HL-60 (cell line): ENCODE results near the gene TAS2R31.
"Not testable (repeated sequence)": the region's sequence is repeated elsewhere in the genome, so short reads cannot be mapped to it uniquely, and the experiment has no call there.

ENCODE experiments used
- DNase-seq, 2 experiments: peaks; one replicate each; pipeline ENCODE4 v3.0.0-alpha.2; 2010 to 2020; ENCODE audit warnings: low read depth in 1 of 2, low spot score in 1 of 2
- H3K27ac ChIP-seq: fragments of 250-450 bp; sonication (Bioruptor Pico); replicated peaks from 2 replicates; pipeline ENCODE4 v1.5.1; 2020; ENCODE audit warnings: mild to moderate bottlenecking, moderate library complexity
- H3K27me3 ChIP-seq: fragments of 250-450 bp; sonication (Bioruptor Pico); 2 replicates; pipeline ENCODE4 v1.5.1; 2021; ENCODE audit warnings: mild to moderate bottlenecking, moderate library complexity; ENCODE audit not compliant: insufficient read depth, poor library complexity, severe bottlenecking
- H3K4me3 ChIP-seq: replicated peaks from 2 replicates; pipeline ENCODE4 v1.5.1; 2011; ENCODE audit warnings: mild to moderate bottlenecking, control low read depth, low read length; ENCODE audit not compliant: insufficient read depth
- CTCF ChIP-seq: IDR thresholded peaks from one replicate; pipeline ENCODE4 v1.5.1; 2011; ENCODE audit warnings: low read length, control low read depth, inconsistent platforms; ENCODE audit not compliant: insufficient read depth
- GABPA ChIP-seq: IDR thresholded peaks from 2 replicates; pipeline ENCODE4 v1.6.1; 2012; ENCODE audit warnings: low read depth
- POLR2AphosphoS5 ChIP-seq: IDR thresholded peaks from 2 replicates; pipeline ENCODE4 v1.6.1; 2012; ENCODE audit warnings: low read depth
- REST ChIP-seq: IDR thresholded peaks from 2 replicates; pipeline ENCODE4 v1.6.1; 2012; ENCODE audit warnings: low read depth; ENCODE audit not compliant: insufficient replicate concordance
- SPI1 ChIP-seq: IDR thresholded peaks from 2 replicates; pipeline ENCODE4 v1.6.1; 2012; ENCODE audit warnings: low read depth, mild to moderate bottlenecking, borderline replicate concordance

Gene TAS2R31

GRCh38 chr12:11040162-11040561 lies 9.0 kb upstream of the TAS2R31 start:
- TF ChIP-seq GABPA = no peak
- TF ChIP-seq POLR2AphosphoS5 = no peak
- TF ChIP-seq CTCF = no peak
- no peak for TF ChIP-seq SPI1
- TF ChIP-seq REST = no peak
- DNase-seq = no peak
- no peak overlapping the region for H3K27ac ChIP-seq
- H3K27me3 ChIP-seq = no peaks in the 10 kb centered on the region
- H3K4me3 ChIP-seq = no peak overlapping the region

- no peak for DNase-seq
- no peak for TF ChIP-seq SPI1
- no peak for TF ChIP-seq REST
- TF ChIP-seq CTCF = no peak
- no peak overlapping the region for H3K4me3 ChIP-seq
- H3K27ac ChIP-seq = no peak overlapping the region
- H3K27me3 ChIP-seq = no peaks in the 10 kb centered on the region
Measured at GRCh38 chr12:11039171-11039570, 8.0 kb upstream of the TAS2R31 start.

- not testable (repeated sequence) for H3K27me3 ChIP-seq, H3K27ac ChIP-seq, DNase-seq, H3K4me3 ChIP-seq
Measured at GRCh38 chr12:11033959-11034358, 2.8 kb upstream of the TAS2R31 start.

GRCh38 chr12:11026118-11026517 lies 5.1 kb downstream of the TAS2R31 start:
- Histone ChIP-seq H3K27ac (no peak overlapping the region), H3K4me3 (no peak overlapping the region), H3K27me3 (no peaks in the 10 kb centered on the region)
- no peak for DNase-seq
- TF ChIP-seq GABPA = no peak
- no peak for TF ChIP-seq REST
- TF ChIP-seq POLR2AphosphoS5 = no peak
- no peak for TF ChIP-seq CTCF
- no peak for TF ChIP-seq SPI1
